KOPT-K1 (cell line): Measurements from ENCODE around the gene RUNDC3A.
A peak's percentile ranks its signal among the peaks of the same experiment; 100 is the strongest.
"Not testable (repeated sequence)": the region's sequence is repeated elsewhere in the genome, so short reads cannot be mapped to it uniquely, and the experiment has no call there.

ENCODE experiments used
- H3K27ac ChIP-seq: fragments of 200-600 bp; sonication (generic); 2 replicates; pipeline ENCODE4 v1.5.1; 2016; ENCODE audit warnings: antibody characterized with exemption, mild to moderate bottlenecking, low read depth, low read length; ENCODE audit not compliant: poor library complexity, severe bottlenecking
- H3K36me3 ChIP-seq: fragments of 200-600 bp; sonication (generic); 2 replicates; pipeline ENCODE4 v1.5.1; 2017; ENCODE audit warnings: antibody characterized with exemption, mild to moderate bottlenecking, low read length, moderate library complexity; ENCODE audit not compliant: insufficient read depth
- H3K9me3 ChIP-seq: fragments of 200-600 bp; sonication (generic); 2 replicates; pipeline ENCODE4 v1.5.1; 2017; ENCODE audit warnings: antibody characterized with exemption, low read length, mild to moderate bottlenecking; ENCODE audit not compliant: insufficient read depth, poor library complexity, severe bottlenecking

The RUNDC3A gene

DNA sequence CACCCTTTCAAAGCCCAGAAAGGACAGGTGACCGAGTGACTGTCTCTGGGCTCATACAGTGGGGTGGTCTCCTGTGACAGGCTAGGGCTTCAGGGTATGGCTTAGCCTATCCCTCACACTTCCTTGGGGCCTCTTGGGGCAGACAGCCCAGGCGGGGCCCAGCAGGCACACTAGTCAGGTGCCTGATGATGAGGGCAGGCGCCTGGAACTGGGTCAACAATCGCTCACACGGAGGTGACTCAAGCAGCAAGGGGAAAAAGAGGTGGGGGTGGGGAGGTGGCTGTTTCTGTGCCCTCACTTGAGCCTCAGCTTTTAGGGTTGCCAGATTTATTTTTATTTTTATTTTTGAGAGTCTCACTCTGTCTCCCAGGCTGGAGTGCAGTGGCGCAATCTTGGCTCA lies 30.3 kb downstream of the RUNDC3A start:
- no peak overlapping the region for H3K27ac ChIP-seq
- H3K36me3 ChIP-seq, result no peaks in the 10 kb centered on the region
- no peaks in the 10 kb centered on the region for H3K9me3 ChIP-seq

DNA sequence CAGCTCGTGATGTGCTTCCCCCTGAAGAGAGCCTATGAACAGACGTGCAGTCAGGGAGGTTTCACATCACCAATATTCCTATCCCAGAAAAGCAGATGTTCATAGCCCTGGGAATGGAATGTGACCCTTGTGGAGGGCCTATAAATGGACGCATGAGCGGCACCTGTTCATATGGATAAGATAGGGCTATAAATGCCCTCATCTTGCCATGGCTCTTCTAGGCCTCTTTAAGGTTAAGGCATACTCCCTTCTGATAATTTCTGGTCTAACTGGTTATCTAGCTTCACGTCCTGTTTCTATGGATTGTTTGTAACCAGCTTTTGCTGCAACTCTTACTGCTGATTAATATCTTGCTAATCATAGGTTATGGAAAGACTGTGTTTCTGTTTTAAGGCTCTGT lies 32.2 kb downstream of the RUNDC3A start:
- not testable (repeated sequence) for H3K27ac ChIP-seq, H3K36me3 ChIP-seq, H3K9me3 ChIP-seq

DNA sequence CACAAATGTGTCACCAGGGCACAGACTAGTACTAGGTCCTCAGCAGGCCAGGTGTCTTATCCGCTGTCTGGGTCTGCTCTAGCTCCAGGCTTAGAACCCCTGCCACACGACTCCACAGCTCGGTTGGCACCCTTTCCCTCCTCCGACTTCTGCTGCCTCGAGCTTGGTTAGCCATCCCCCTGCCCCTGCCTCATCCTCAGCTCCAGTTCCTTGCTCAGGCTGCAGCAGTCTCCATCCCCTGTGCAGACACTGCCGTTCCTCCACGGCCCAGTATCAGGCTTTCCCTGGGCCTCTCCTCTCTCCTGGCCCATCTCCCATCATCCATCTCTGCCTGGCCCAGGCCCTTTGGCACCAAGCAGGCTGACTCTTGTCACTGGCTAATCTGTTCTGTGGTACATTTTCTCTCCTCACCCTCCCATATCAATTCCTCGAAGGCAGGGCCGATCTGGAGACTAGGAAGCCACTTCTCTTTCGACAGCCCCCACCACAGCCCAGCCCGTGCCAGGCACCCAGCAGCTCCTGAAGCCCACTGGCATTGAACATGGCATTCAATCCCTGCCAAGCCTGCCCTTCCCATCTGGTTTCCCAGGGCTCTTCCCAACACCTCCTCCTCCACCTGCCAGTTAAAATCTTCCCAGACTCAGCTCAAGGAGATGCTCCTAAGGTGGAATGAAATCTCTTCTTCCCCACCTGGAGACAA lies 35.3 kb downstream of the RUNDC3A start:
- Histone ChIP-seq H3K36me3 (no peaks in the 10 kb centered on the region), H3K27ac (no peak overlapping the region), H3K9me3 (no peaks in the 10 kb centered on the region)

DNA sequence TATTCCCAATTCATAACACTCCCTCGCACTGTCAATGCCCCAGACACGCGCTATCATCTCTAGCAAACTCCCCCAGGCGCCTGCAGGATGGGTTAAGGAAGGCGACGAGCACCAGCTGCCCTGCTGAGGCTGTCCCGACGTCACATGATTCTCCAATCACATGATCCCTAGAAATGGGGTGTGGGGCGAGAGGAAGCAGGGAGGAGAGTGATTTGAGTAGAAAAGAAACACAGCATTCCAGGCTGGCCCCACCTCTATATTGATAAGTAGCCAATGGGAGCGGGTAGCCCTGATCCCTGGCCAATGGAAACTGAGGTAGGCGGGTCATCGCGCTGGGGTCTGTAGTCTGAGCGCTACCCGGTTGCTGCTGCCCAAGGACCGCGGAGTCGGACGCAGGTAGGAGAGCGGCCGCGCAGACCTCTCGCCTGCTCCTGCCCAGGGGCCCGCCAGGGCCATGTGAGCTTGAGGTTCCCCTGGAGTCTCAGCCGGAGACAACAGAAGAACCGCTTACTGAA lies 36.6 kb downstream of the RUNDC3A start, which contains the start of gene GRN:
Gene GRN, plus strand, starts transcription at position 364 of the 515 bp plus-strand sequence. CDS start 3,863 bp downstream, outside the sequence.
- Histone ChIP-seq H3K36me3 (no peaks in the 10 kb centered on the region), H3K27ac (peak within 1 kb of the TSS; percentile 4), H3K9me3 (no peaks in the 10 kb centered on the region)

DNA sequence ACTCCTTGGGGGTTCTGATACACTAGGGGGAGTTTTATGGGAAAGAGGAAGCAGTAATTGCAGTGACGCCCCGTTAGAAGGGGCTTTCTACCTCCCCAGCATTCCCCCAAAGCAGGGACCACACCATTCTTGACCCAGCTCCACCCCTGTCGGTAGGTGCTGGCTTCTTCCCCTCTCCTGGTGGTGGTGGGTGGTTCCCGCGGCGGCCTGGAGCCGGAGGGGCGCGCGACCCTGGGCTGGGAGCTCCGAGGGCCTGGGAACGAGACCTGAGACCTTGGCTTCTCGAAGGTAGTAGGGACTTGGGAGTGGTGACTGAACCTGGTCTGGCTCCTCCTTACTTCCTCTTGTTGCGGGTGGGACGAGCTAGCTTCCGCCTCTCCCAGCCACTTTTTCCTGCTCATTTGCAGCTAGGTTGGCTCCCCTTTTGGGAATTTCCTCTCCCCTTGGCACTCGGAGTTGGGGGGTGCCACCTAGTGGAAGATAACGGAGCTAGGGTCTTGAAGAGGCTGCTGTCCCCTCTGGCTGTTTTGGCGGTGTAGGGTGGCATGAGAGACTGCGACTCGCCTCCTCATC lies 37.1 kb downstream of the RUNDC3A start:
- H3K36me3 ChIP-seq, result no peaks in the 10 kb centered on the region
- H3K27ac ChIP-seq, result peak overlapping the region; percentile 4

DNA sequence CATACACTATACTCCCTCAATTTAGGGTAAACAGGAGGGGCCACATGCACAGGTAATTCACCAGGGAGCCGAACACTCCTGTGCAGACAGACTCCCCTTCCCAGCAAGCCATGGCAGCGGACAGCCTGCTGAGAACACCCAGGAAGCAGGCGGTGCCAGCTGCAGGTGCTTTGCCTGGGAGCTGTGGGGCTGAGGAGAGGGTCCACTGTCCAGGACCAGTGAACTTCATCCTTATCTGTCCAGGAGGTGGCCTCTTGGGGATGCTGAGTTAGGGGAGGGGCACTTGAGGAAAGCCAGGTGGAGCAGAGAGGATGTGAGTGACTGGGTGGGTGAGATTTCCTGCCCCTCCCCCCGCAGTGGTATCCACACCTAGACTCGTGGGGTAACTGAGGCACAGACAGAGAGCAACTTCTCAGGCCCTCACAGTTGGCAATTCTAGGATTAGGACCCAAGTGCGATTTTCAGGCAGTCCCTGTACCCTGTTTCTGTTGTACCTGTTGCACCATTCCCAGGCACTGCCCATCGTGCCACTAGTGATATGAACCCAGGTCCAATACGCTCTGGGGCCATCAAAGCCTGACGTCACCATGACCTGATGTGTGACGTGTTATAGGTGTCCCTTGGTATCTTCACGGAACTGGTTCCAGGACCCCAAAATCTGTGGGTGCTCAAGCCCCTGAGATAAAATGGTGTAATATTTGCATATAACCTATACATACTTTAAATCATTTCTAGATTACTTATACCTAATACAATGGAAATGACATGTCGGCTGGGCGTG lies 37.9 kb downstream of the RUNDC3A start:
- H3K27ac ChIP-seq, result no peak overlapping the region
- H3K36me3 ChIP-seq, result no peaks in the 10 kb centered on the region
- no peaks in the 10 kb centered on the region for H3K9me3 ChIP-seq

More for the DNA sequence above, 37.1 kb downstream of the RUNDC3A start:
- no peaks in the 10 kb centered on the region for H3K9me3 ChIP-seq

DNA sequence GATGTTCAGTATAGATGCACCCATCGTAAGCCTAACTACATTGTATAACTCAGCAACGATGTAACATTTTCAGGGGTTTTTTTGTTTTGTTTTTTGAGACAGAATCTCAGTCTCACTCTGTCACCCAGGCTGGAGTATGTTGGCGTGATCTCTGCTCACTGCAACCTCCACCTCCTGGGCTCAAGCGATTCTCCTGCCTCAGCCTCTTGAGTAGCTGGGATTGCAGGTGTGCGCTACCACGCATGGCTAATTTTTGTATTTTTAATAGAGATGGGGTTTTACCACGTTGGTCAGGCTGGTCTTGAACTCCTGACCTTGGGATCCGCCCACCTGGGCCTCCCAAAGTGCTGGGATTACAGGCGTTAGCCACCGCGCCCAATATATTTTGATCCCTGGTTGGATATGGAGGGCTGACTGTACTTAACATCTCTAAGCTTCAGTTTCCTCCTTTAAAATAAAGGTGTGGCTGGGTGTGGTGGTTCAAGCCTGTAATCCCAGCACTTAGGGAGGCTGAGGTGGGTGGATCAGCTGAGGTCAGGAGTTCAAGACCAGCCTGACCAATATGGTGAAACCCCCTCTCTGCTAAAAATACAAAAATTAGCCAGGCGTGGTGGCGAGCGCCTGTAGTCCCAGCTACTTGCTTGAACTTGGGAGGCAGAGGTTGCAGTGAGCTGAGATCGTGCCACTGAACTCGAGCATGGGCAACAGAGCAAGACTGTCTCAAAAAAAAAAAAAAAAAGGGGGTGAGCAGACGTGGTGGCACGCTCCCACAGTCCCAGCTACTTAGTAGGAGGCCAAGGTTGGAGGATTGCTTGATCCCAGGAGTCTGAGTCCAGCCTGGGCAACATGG lies 39.0 kb downstream of the RUNDC3A start:
- H3K36me3 ChIP-seq, H3K9me3 ChIP-seq, H3K27ac ChIP-seq: not testable (repeated sequence)

DNA sequence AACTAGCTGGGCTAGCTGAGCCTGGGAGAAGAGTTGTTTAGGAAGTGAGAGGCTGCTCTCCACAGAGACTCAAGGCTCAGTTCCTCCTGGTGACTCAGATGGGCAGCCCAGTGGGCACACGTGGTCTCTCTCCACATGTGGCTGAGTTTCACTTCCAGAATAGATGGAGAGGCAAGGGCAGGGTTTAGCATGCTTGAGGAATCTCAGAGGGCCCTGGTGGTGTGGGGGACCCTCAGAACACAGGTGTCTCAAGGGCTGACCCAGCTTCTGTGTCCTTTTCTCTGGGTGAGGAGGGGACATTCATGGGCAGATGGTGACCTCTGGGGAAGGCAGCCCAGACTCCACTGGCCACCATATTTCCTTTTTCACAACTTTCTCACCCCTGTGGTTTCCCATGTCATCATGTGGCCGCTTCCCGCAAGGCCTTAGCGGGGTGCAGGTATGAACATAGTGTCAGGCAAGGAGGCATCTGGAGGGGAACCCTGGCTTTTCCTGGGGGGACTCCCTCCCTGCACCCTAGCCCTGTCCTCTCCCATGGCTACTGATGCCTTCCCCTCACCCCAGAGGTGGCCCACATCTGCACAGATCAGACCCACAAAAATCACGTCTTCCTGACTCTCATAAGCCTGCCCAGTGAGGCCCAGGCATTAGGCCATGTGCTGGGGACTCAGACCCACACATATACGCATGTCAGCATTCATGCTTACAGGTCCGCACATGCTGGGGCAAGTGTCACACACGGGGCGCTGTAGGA lies 40.0 kb downstream of the RUNDC3A start:
- Histone ChIP-seq H3K27ac (no peak overlapping the region), H3K9me3 (no peaks in the 10 kb centered on the region), H3K36me3 (no peaks in the 10 kb centered on the region)

DNA sequence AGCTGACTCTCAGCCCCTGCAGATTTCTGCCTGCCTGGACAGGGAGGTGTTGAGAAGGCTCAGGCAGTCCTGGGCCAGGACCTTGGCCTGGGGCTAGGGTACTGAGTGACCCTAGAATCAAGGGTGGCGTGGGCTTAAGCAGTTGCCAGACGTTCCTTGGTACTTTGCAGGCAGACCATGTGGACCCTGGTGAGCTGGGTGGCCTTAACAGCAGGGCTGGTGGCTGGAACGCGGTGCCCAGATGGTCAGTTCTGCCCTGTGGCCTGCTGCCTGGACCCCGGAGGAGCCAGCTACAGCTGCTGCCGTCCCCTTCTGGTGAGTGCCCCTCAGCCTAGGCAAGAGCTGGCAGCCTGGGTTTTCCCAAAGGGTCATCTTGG lies 40.6 kb downstream of the RUNDC3A start:
- Histone ChIP-seq H3K9me3 (no peaks in the 10 kb centered on the region), H3K27ac (no peak overlapping the region), H3K36me3 (no peaks in the 10 kb centered on the region)

DNA sequence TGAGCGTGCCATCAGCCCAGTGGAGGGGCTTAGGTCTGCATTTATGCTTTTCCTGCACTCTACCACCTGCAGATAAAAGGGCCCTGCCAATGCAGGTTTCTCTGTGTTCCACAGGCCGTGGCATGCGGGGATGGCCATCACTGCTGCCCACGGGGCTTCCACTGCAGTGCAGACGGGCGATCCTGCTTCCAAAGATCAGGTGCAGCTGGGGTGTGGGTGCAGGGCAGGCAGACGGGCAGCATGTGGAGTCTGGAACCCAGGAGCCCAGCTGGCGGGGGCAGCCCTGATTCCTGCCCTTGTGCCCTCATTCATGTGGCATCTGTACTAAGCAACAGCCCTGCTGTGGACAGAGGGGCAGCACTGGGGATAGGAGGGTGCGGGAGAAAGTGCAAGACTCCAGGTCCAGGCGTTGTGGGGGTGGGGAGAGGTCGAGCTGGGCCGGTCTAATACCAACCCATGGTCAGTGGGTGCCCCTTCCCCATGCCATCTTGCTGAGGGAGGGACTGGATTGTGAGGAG lies 41.2 kb downstream of the RUNDC3A start:
- H3K27ac ChIP-seq, result no peak overlapping the region
- no peaks in the 10 kb centered on the region for H3K36me3 ChIP-seq

DNA sequence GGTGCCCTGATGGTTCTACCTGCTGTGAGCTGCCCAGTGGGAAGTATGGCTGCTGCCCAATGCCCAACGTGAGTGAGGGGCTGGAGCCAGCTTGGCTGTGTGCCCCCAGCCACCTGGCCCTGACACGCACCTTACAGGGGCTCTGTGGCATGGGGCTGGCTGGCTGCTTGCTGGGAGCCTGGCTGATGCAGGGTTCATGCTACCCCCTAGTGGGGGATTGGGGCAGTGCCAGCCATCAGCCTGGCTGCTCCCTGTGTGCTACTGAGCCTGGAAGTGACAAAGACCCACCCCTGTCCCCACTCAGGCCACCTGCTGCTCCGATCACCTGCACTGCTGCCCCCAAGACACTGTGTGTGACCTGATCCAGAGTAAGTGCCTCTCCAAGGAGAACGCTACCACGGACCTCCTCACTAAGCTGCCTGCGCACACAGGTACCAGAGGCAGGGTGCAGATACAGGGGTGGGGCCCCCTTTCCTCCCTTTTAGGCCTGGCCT lies 42.4 kb downstream of the RUNDC3A start:
- H3K36me3 ChIP-seq, result no peaks in the 10 kb centered on the region

More for the DNA sequence above, 41.2 kb downstream of the RUNDC3A start:
- H3K9me3 ChIP-seq, result no peaks in the 10 kb centered on the region

DNA sequence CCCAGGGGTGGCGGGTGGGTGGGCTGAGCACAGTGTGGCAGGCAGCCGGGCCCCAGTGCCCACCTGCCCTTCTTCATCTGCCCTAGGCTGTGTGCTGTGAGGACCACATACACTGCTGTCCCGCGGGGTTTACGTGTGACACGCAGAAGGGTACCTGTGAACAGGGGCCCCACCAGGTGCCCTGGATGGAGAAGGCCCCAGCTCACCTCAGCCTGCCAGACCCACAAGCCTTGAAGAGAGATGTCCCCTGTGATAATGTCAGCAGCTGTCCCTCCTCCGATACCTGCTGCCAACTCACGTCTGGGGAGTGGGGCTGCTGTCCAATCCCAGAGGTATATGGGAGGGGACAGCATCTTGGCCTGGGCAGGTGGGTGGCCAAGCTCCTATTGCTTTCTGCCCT lies 43.1 kb downstream of the RUNDC3A start:
- no peaks in the 10 kb centered on the region for H3K36me3 ChIP-seq
- no peak overlapping the region for H3K27ac ChIP-seq
- no peaks in the 10 kb centered on the region for H3K9me3 ChIP-seq

More for the DNA sequence above, 42.4 kb downstream of the RUNDC3A start:
- Histone ChIP-seq H3K9me3 (no peaks in the 10 kb centered on the region), H3K27ac (no peak overlapping the region)

DNA sequence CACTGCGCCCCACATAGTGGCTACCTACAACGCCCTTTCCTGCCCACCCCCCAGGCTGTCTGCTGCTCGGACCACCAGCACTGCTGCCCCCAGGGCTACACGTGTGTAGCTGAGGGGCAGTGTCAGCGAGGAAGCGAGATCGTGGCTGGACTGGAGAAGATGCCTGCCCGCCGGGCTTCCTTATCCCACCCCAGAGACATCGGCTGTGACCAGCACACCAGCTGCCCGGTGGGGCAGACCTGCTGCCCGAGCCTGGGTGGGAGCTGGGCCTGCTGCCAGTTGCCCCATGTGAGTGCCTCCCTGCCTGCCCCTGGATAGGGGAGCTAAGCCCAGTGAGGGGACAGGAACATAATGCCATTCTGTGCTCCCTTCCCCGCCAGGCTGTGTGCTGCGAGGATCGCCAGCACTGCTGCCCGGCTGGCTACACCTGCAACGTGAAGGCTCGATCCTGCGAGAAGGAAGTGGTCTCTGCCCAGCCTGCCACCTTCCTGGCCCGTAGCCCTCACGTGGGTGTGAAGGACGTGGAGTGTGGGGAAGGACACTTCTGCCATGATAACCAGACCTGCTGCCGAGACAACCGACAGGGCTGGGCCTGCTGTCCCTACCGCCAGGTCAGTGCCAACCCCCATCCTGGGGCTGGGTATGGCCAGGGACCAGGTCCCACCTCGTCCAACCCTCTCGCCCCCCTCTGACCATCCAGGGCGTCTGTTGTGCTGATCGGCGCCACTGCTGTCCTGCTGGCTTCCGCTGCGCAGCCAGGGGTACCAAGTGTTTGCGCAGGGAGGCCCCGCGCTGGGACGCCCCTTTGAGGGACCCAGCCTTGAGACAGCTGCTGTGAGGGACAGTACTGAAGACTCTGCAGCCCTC lies 43.8 kb downstream of the RUNDC3A start:
- Histone ChIP-seq H3K27ac (no peak overlapping the region), H3K36me3 (no peaks in the 10 kb centered on the region), H3K9me3 (no peaks in the 10 kb centered on the region)
